Tibial artery (tissue), 4 donors: ENCODE measurements around the gene NTN1.
A peak's percentile ranks its signal among the peaks of the same experiment; 100 is the strongest.
"Not testable (repeated sequence)": the region's sequence is repeated elsewhere in the genome, so short reads cannot be mapped to it uniquely, and the experiment has no call there.

Experiments
- DNase-seq, 2 donors: peaks; one replicate each; pipeline ENCODE4 v3.0.0-alpha.2; 2019
- H3K27ac ChIP-seq, 2 donors: fragments of 200-600 bp; sonication (generic) in 1 of 2; 1 replicate in 1 of 2; 2 replicates in 1 of 2; pipeline ENCODE4 v1.5.1; 2018 to 2019; ENCODE audit warnings: mild to moderate bottlenecking in 1 of 2
- H3K27me3 ChIP-seq, 2 donors: fragments of 200-600 bp; sonication (generic) in 1 of 2; one replicate each; pipeline versions ENCODE4 v1.5.1 to v1.6.0; 2016 to 2019
- H3K36me3 ChIP-seq, 3 donors: fragments of 200-600 bp; sonication (generic) in 2 of 3; one replicate each; pipeline ENCODE4 v1.5.1; 2016 to 2019; ENCODE audit warnings: mild to moderate bottlenecking in 2 of 3
- H3K4me1 ChIP-seq, 4 donors: fragments of 200-600 bp; sonication (generic) in 2 of 4; 1 replicate in 3 of 4; 2 replicates in 1 of 4; pipeline ENCODE4 v1.5.1; 2016 to 2019
- H3K4me3 ChIP-seq, 2 donors: fragments of 200-600 bp; sonication (generic) in 1 of 2; 1 replicate in 1 of 2; 2 replicates in 1 of 2; pipeline ENCODE4 v1.5.1; 2018 to 2019; ENCODE audit warnings: mild to moderate bottlenecking in 2 of 2
- H3K9me3 ChIP-seq, 3 donors: fragments of 200-600 bp; sonication (generic) in 1 of 3; one replicate each; pipeline ENCODE4 v1.5.1; 2016 to 2019
- CTCF ChIP-seq, 2 experiments: fragments of 200-600 bp in 1 of 2; fragments of 450-650 bp in 1 of 2; IDR thresholded peaks; one replicate each; pipeline ENCODE4 v1.5.1; 2017 to 2019; ENCODE audit warnings: antibody characterized with exemption in 2 of 2, mild to moderate bottlenecking in 1 of 2, moderate library complexity in 1 of 2
- intact Hi-C: fragments of 100-400 bp; cut with DNase I; formaldehyde crosslinking; loops from one replicate; pipeline ENCODE4 v1.15.0; 2023; ENCODE audit warnings: low total_unique reads

The NTN1 gene

GRCh38 chr17:9094193-9094592, 72.9 kb downstream of the NTN1 start:
- Histone ChIP-seq H3K4me1 (peaks cover 0 to 46% (median 24%) of the 10 kb centered on the region in 4 donors), H3K27ac (no peak overlapping the region), H3K36me3 (no peaks in the 10 kb centered on the region), H3K27me3 (no peaks in the 10 kb centered on the region), H3K9me3 (no peaks in the 10 kb centered on the region), H3K4me3 (no peak overlapping the region)
- no peak for DNase-seq
- no peak for TF ChIP-seq CTCF (IDR thresholded peaks at IDR 0.05)
- intact Hi-C loops = no loop called here

GRCh38 chr17:9095390-9095789, 74.1 kb downstream of the NTN1 start:
- Histone ChIP-seq H3K36me3 (no peaks in the 10 kb centered on the region), H3K4me1 (peaks cover 0 to 34% (median 17%) of the 10 kb centered on the region in 4 donors), H3K4me3 (no peak overlapping the region), H3K27me3 (no peaks in the 10 kb centered on the region), H3K9me3 (no peaks in the 10 kb centered on the region), H3K27ac (peak overlapping the region; percentile 5 to 56)
- TF ChIP-seq CTCF (IDR thresholded peaks at IDR 0.05) = no peak
- intact Hi-C loops = no loop called here
- DNase-seq = no peak

- no peak for TF ChIP-seq CTCF (IDR thresholded peaks at IDR 0.05)
- DNase-seq = peak in 1 of 2 donors; percentile 33
- no peak overlapping the region for H3K27ac ChIP-seq
- H3K4me1 ChIP-seq = peaks cover 0 to 35% (median 6%) of the 10 kb centered on the region in 4 donors
- H3K9me3 ChIP-seq = no peaks in the 10 kb centered on the region
- no peaks in the 10 kb centered on the region for H3K27me3 ChIP-seq
- H3K4me3 ChIP-seq = no peak overlapping the region
- intact Hi-C loops = no loop called here
- H3K36me3 ChIP-seq = no peaks in the 10 kb centered on the region
These were observed 77.0 kb downstream of the NTN1 start for GRCh38 chr17:9098242-9098825.

- peak in 1 of 2 donors; percentile 52 for DNase-seq
- H3K4me3 ChIP-seq = no peak overlapping the region
- H3K4me1 ChIP-seq = peaks cover 0 to 32% (median 10%) of the 10 kb centered on the region in 4 donors
- no peak for TF ChIP-seq CTCF (IDR thresholded peaks at IDR 0.05)
- intact Hi-C loops = no loop called here
- no peaks in the 10 kb centered on the region for H3K9me3 ChIP-seq
- H3K27ac ChIP-seq = no peak overlapping the region
- H3K36me3 ChIP-seq = no peaks in the 10 kb centered on the region
- H3K27me3 ChIP-seq = no peaks in the 10 kb centered on the region
These were observed 80.0 kb downstream of the NTN1 start for GRCh38 chr17:9101356-9101755.

GRCh38 chr17:9103193-9103592, 81.9 kb downstream of the NTN1 start:
- intact Hi-C loops = not testable (repeated sequence)
- peak in 1 of 2 donors; percentile 11 for DNase-seq

GRCh38 chr17:9104370-9105041, 83.2 kb downstream of the NTN1 start:
- TF ChIP-seq CTCF (IDR thresholded peaks at IDR 0.05) = peak in 1 of 2 experiments; percentile 23
- H3K27ac ChIP-seq = peak overlapping the region; percentile 47 to 54
- H3K27me3 ChIP-seq = no peaks in the 10 kb centered on the region
- peak; percentile 45 to 88 for DNase-seq
- peaks cover 0 to 44% (median 10%) of the 10 kb centered on the region in 4 donors for H3K4me1 ChIP-seq
- no peak overlapping the region for H3K4me3 ChIP-seq
- H3K9me3 ChIP-seq = no peaks in the 10 kb centered on the region
- no peaks in the 10 kb centered on the region for H3K36me3 ChIP-seq
- intact Hi-C loops = no loop called here

More at GRCh38 chr17:9103193-9103592, 81.9 kb downstream of the NTN1 start:
- H3K27me3 ChIP-seq, H3K36me3 ChIP-seq, H3K4me3 ChIP-seq, H3K27ac ChIP-seq, H3K9me3 ChIP-seq: not testable (repeated sequence)
- H3K4me1 ChIP-seq = peaks cover 0 to 32% (median 10%) of the 10 kb centered on the region in 4 donors
